ENCODE results near the gene ANGPTL8. TPM values are rescaled to one million over a fixed set of nuclear protein-coding genes. Genes with fewer than 3 reads are reported as not detected.

Gene ANGPTL8
- total RNA-seq, 1 experiment from 2014 or later = not detected

GRCh38 chr19:11244846-11245589 is 5.6 kb downstream of the ANGPTL8 start:
- Histone ChIP-seq H3K27me3 (ENCODE audit: insufficient read depth, low read depth) (no peaks in the 10 kb centered on the region), H3K4me3 (no peak overlapping the region), H2AFZ (no peak overlapping the region), H3K4me2 (no peak overlapping the region), H3F3A (ENCODE audit: insufficient read depth, low read depth) (peaks cover 17% of the 10 kb centered on the region), H3K9me3 (ENCODE audit: insufficient read depth, low read depth) (no peaks in the 10 kb centered on the region), H3K27ac (no peak overlapping the region), H3K9me2 (ENCODE audit: insufficient read depth) (no peaks in the 10 kb centered on the region), H4K20me1 (ENCODE audit: insufficient read depth) (0 out of 2 replicates have a peak, but pooled peaks cover 2% of the 10 kb centered on the region), H3K36me3 (ENCODE audit: low read depth) (peaks cover 4% of the 10 kb centered on the region; the same call in 1 of the 2 replicates), H3K4me1 (replicated peaks; ENCODE audit: insufficient read depth) (no peaks in the 10 kb centered on the region), H3K79me2 (ENCODE audit: low read depth) (no peaks in the 10 kb centered on the region)
- intact Hi-C loops (cut with micrococcal nuclease; ENCODE audit: unreplicated experiment) = no loop called here
- CTCF ChIA-PET = no interaction called here
- POLR2A ChIA-PET (ENCODE audit: unreplicated experiment) = no interaction called here
- no peak for DNase-seq
- TF ChIP-seq, protein P1, sequence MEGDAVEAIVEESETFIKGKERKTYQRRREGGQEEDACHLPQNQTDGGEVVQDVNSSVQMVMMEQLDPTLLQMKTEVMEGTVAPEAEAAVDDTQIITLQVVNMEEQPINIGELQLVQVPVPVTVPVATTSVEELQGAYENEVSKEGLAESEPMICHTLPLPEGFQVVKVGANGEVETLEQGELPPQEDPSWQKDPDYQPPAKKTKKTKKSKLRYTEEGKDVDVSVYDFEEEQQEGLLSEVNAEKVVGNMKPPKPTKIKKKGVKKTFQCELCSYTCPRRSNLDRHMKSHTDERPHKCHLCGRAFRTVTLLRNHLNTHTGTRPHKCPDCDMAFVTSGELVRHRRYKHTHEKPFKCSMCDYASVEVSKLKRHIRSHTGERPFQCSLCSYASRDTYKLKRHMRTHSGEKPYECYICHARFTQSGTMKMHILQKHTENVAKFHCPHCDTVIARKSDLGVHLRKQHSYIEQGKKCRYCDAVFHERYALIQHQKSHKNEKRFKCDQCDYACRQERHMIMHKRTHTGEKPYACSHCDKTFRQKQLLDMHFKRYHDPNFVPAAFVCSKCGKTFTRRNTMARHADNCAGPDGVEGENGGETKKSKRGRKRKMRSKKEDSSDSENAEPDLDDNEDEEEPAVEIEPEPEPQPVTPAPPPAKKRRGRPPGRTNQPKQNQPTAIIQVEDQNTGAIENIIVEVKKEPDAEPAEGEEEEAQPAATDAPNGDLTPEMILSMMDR (conservative IDR thresholded peaks at IDR 0.05) = no peak
- TF ChIP-seq EZH2 (IDR thresholded peaks at IDR 0.05; ENCODE audit: low read depth) = no peak
- no TSS peak for BruUV-seq (replicated peaks)

DNA sequence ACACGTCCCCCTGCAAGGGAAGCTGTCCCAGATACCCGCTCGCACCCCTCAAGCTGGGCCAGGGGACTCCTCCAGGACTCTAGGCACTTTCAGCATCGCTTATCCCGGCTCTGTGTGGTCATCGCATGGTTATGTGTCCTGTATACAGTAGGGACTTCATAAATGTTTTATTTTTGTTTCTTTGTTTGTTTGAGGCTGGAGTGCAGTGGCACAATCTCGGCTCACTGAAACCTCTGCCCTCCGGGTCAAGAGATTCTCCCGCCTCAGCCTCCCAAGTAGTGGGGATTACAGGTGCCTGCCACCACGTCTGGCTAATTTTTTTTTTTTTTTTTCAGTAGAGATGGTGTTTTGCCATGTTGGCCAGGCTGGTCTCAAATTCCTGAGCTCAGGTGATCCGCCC is 7.5 kb downstream of the ANGPTL8 start:
- no peaks in the 10 kb centered on the region for H3K79me2 ChIP-seq (ENCODE audit: low read depth)
- H3K9me2 ChIP-seq (ENCODE audit: insufficient read depth) = no peaks in the 10 kb centered on the region
- H3F3A ChIP-seq (ENCODE audit: insufficient read depth, low read depth) = peaks cover 17% of the 10 kb centered on the region
- no peaks in the 10 kb centered on the region for H3K4me1 ChIP-seq (replicated peaks; ENCODE audit: insufficient read depth)
- TF ChIP-seq, protein P1 (conservative IDR thresholded peaks at IDR 0.05) = no peak
- no peak for TF ChIP-seq EZH2 (IDR thresholded peaks at IDR 0.05; ENCODE audit: low read depth)
- intact Hi-C loops (cut with micrococcal nuclease; ENCODE audit: unreplicated experiment) = no loop called here
- no TSS peak for BruUV-seq (replicated peaks)
- H2AFZ ChIP-seq = no peak overlapping the region
- no peaks in the 10 kb centered on the region for H3K27me3 ChIP-seq (ENCODE audit: insufficient read depth, low read depth)
- H3K4me3 ChIP-seq = no peak overlapping the region
- POLR2A ChIA-PET (ENCODE audit: unreplicated experiment) = no interaction called here
- H3K9me3 ChIP-seq (ENCODE audit: insufficient read depth, low read depth) = no peaks in the 10 kb centered on the region
- H4K20me1 ChIP-seq (ENCODE audit: insufficient read depth) = 0 out of 2 replicates have a peak, but pooled peaks cover 2% of the 10 kb centered on the region
- CTCF ChIA-PET = interaction anchor here (0.7 kb wide), 1 partner anchor 325 kb away, joined by 8 read pairs; no protein-coding TSS in a partner anchor
- H3K36me3 ChIP-seq (ENCODE audit: low read depth) = peaks cover 4% of the 10 kb centered on the region; the same call in 1 of the 2 replicates
- no peak overlapping the region for H3K4me2 ChIP-seq
- H3K27ac ChIP-seq = no peak overlapping the region
- no peak for DNase-seq

GRCh38 chr19:11247391-11247790 is 8.0 kb downstream of the ANGPTL8 start:
- no peaks in the 10 kb centered on the region for H3K9me3 ChIP-seq (ENCODE audit: insufficient read depth, low read depth)
- no peak overlapping the region for H3K27ac ChIP-seq
- ChIA-PET POLR2A (ENCODE audit: unreplicated experiment) (no interaction called here), CTCF (interaction anchor here (0.7 kb wide), 1 partner anchor 325 kb away, joined by 8 read pairs; no protein-coding TSS in a partner anchor)
- no peak overlapping the region for H2AFZ ChIP-seq
- TF ChIP-seq, protein P1 (conservative IDR thresholded peaks at IDR 0.05) = no peak
- no peak for TF ChIP-seq EZH2 (IDR thresholded peaks at IDR 0.05; ENCODE audit: low read depth)
- no TSS peak for BruUV-seq (replicated peaks)
- 0 out of 2 replicates have a peak, but pooled peaks cover 2% of the 10 kb centered on the region for H4K20me1 ChIP-seq (ENCODE audit: insufficient read depth)
- peaks cover 17% of the 10 kb centered on the region for H3F3A ChIP-seq (ENCODE audit: insufficient read depth, low read depth)
- H3K79me2 ChIP-seq (ENCODE audit: low read depth) = no peaks in the 10 kb centered on the region
- no peak for DNase-seq
- no peak overlapping the region for H3K4me2 ChIP-seq
- H3K36me3 ChIP-seq (ENCODE audit: low read depth) = peaks cover 4% of the 10 kb centered on the region; the same call in 1 of the 2 replicates
- no peaks in the 10 kb centered on the region for H3K4me1 ChIP-seq (replicated peaks; ENCODE audit: insufficient read depth)
- intact Hi-C loops (cut with micrococcal nuclease; ENCODE audit: unreplicated experiment) = no loop called here
- no peaks in the 10 kb centered on the region for H3K9me2 ChIP-seq (ENCODE audit: insufficient read depth)
- H3K27me3 ChIP-seq (ENCODE audit: insufficient read depth, low read depth) = no peaks in the 10 kb centered on the region
- H3K4me3 ChIP-seq = no peak overlapping the region

All from PC-9 (cell line).